HCT116 (cell line): Measurements from ENCODE around the gene ROR2. TPM values are rescaled to one million over a fixed set of nuclear protein-coding genes. Genes with fewer than 3 reads are reported as not detected.

Experiments used
- ATAC-seq: fragments of 200-7000 bp; cut with Tn5 transposase; 2 replicates; pipeline ENCODE4 v1.9.1; 2020; ENCODE audit warnings: mild to moderate bottlenecking, moderate library complexity
- BruUV-seq: library from RNA; stranded (reverse); fragments of 400-500 nt; replicated peaks from 2 replicates; lab custom pipeline; 2021; lab: Mats Ljungman, UMichigan
- CTCF ChIA-PET: fragments of 300-600 bp; sonication (Branson Sonifier 250); formaldehyde crosslinking; loops from one replicate; lab custom pipeline; 2021; ENCODE audit warnings: antibody characterized with exemption; lab: Charles Lee
- POLR2A ChIA-PET: fragments of 300-600, 350-600 bp; sonication (Branson Sonifier 250); formaldehyde crosslinking; loops from one replicate; lab custom pipeline; 2021; ENCODE audit warnings: antibody characterized with exemption; lab: Charles Lee
- RAD21 ChIA-PET, 2 experiments: fragments of 300-600 bp; sonication (Branson Sonifier 250); formaldehyde crosslinking; loops; one replicate each; lab custom pipeline; 2023; ENCODE audit warnings: low total read pairs in 2 of 2; ENCODE audit not compliant: uncharacterized antibody in 2 of 2, unreplicated experiment in 2 of 2, low non-redundant PET in 1 of 2; lab: Charles Lee
- DNase-seq: peaks from one replicate; pipeline ENCODE4 v3.0.0-alpha.2; 2010; ENCODE audit warnings: low read depth, low spot score
- H2AFZ ChIP-seq: fragments of 200-600 bp; shearing (Covaris generic), sonication (generic); 2 replicates; pipeline ENCODE4 v1.6.1; 2017; ENCODE audit warnings: low read depth, mixed run types, mixed read lengths, antibody characterized with exemption, low read length; ENCODE audit not compliant: poor library complexity, severe bottlenecking
- H3K27ac ChIP-seq: 2 replicates; pipeline ENCODE4 v1.5.1; 2012; ENCODE audit warnings: low read depth, low read length
- H3K27me3 ChIP-seq: fragments of 200-600 bp; sonication (generic); 2 replicates; pipeline ENCODE4 v1.6.1; 2016; ENCODE audit warnings: mixed run types, low read length, mixed read lengths; ENCODE audit not compliant: insufficient read depth
- H3K36me3 ChIP-seq, 2 experiments: fragments of 200-500 bp in 1 of 2; fragments of 200-600 bp in 1 of 2; sonication (Bioruptor generic) in 1 of 2; sonication (generic) in 1 of 2; 2 replicates each; pipeline versions ENCODE4 v1.5.1 to v1.6.1; 2014 to 2016; ENCODE audit warnings: low read length in 2 of 2, inconsistent platforms in 1 of 2, mixed read lengths in 1 of 2, mixed run types in 1 of 2; ENCODE audit not compliant: insufficient read depth in 2 of 2, control insufficient read depth in 1 of 2
- H3K4me1 ChIP-seq, 2 experiments: fragments of 200-600 bp in 1 of 2; sonication (generic) in 1 of 2; 2 replicates each; pipeline versions ENCODE4 v1.5.1 to v1.6.1; 2012 to 2017; ENCODE audit warnings: low read length in 2 of 2, inconsistent platforms in 1 of 2, mild to moderate bottlenecking in 1 of 2, mixed read lengths in 1 of 2, mixed run types in 1 of 2, moderate library complexity in 1 of 2; ENCODE audit not compliant: insufficient read depth in 2 of 2, control insufficient read depth in 1 of 2
- H3K4me2 ChIP-seq: fragments of 200-600 bp; sonication (generic); 2 replicates; pipeline ENCODE4 v1.6.1; 2017; ENCODE audit warnings: mixed run types, low read length, mixed read lengths
- H3K4me3 ChIP-seq, 2 experiments: fragments of 200-600 bp in 1 of 2; sonication (generic) in 1 of 2; replicated peaks in 1 of 2; 2 replicates each; pipeline ENCODE4 v1.5.1; 2011 to 2016; ENCODE audit warnings: low read length in 2 of 2, control low read depth in 1 of 2, low read depth in 1 of 2, mild to moderate bottlenecking in 1 of 2, mixed read lengths in 1 of 2, mixed run types in 1 of 2
- H3K79me2 ChIP-seq: fragments of 200-600 bp; sonication (generic); 2 replicates; pipeline ENCODE4 v1.6.1; 2017; ENCODE audit warnings: mild to moderate bottlenecking, mixed run types, low read length, moderate library complexity, mixed read lengths; ENCODE audit not compliant: insufficient read depth
- H3K9ac ChIP-seq: fragments of 200-600 bp; sonication (generic); 2 replicates; pipeline ENCODE4 v1.6.1; 2016; ENCODE audit warnings: low read length, mixed read lengths
- H3K9me2 ChIP-seq: fragments of 200-600 bp; sonication (generic), shearing (Covaris generic); 2 replicates; pipeline ENCODE4 v1.6.1; 2017; ENCODE audit warnings: mixed run types, mild to moderate bottlenecking, moderate library complexity; ENCODE audit not compliant: insufficient read depth
- H3K9me3 ChIP-seq, 2 experiments: fragments of 200-500 bp in 1 of 2; fragments of 200-600 bp in 1 of 2; sonication (Bioruptor generic) in 1 of 2; sonication (generic) in 1 of 2; 2 replicates each; pipeline ENCODE4 v1.6.1; 2014 to 2017; ENCODE audit warnings: low read length in 2 of 2, mixed read lengths in 2 of 2, inconsistent platforms in 1 of 2, low read depth in 1 of 2, mild to moderate bottlenecking in 1 of 2, mixed run types in 1 of 2, moderate library complexity in 1 of 2; ENCODE audit not compliant: control insufficient read depth in 1 of 2, insufficient read depth in 1 of 2
- H4K20me1 ChIP-seq: fragments of 200-600 bp; sonication (generic), shearing (Covaris generic); 2 replicates; pipeline ENCODE4 v1.6.1; 2017; ENCODE audit warnings: mixed run types, mild to moderate bottlenecking, moderate library complexity; ENCODE audit not compliant: insufficient read depth
- EGR1 ChIP-seq: IDR thresholded peaks from 2 replicates; pipeline ENCODE4 v1.6.1; 2012; ENCODE audit warnings: low read depth
- EZH2 ChIP-seq: fragments of 200-600 bp; sonication (generic); IDR thresholded peaks from 2 replicates; pipeline ENCODE4 v1.6.1; 2017; ENCODE audit warnings: antibody characterized with exemption, mixed run types
- FOSL1 ChIP-seq: IDR thresholded peaks from 2 replicates; pipeline ENCODE4 v1.6.1; 2012; ENCODE audit warnings: low read depth
- MAX ChIP-seq: IDR thresholded peaks from 2 replicates; pipeline ENCODE4 v1.6.1; 2012
- POLR2A ChIP-seq: IDR thresholded peaks from 2 replicates; pipeline ENCODE4 v1.7.0; 2011; ENCODE audit warnings: borderline replicate concordance; ENCODE audit not compliant: insufficient read depth, insufficient read length; ENCODE audit errors: extremely low read depth
- ZNF274 ChIP-seq: fragments of 200-500 bp; sonication (Bioruptor generic); IDR thresholded peaks from 2 replicates; pipeline ENCODE4 v1.6.1; 2014; ENCODE audit warnings: mild to moderate bottlenecking, low read depth, low read length, inconsistent platforms
- intact Hi-C: fragments of 100-400 bp; cut with micrococcal nuclease; formaldehyde crosslinking; loops from 2 replicates; pipeline ENCODE4 v1.10.0; 2022
- total RNA-seq: library from RNA; stranded (reverse); gene quantifications from one replicate; pipeline ENCODE4 v1.2.1, GENCODE V29; 2021; ENCODE audit not compliant: unreplicated experiment
- TF ChIP-seq, protein P1 (sequence below): IDR thresholded peaks from 2 replicates; pipeline ENCODE4 v1.6.1; 2012

The ROR2 gene
- total RNA-seq, 1 experiment from 2014 or later, result 15.7 TPM

GRCh38 chr9:91963711-91964240, 13.7 kb upstream of the ROR2 start:
- intact Hi-C loops, result no loop called here
- no peak for DNase-seq
- no TSS peak for BruUV-seq
- H3K4me1 ChIP-seq, result no peaks in the 10 kb centered on the region
- H3K9me2 ChIP-seq, result no peaks in the 10 kb centered on the region
- no peaks in the 10 kb centered on the region for H3K79me2 ChIP-seq
- POLR2A ChIA-PET, result interaction anchor here (1.3 kb wide), 1 partner anchor 9 kb away, joined by 3 read pairs; no protein-coding TSS in a partner anchor
- no peaks in the 10 kb centered on the region for H3K27me3 ChIP-seq
- TF ChIP-seq POLR2A, result no peak
- TF ChIP-seq, all 23 proteins: peak for 0
- no peaks in the 10 kb centered on the region for H3K9me3 ChIP-seq
- H2AFZ ChIP-seq, result no peak overlapping the region
- no peak for ATAC-seq
- H3K9ac ChIP-seq, result no peak overlapping the region
- no peak overlapping the region for H3K27ac ChIP-seq
- ChIA-PET CTCF (interaction anchor here (1.2 to 2.4 kb wide), 2 partner anchors 9 to 12 kb away, joined by 3 to 12 read pairs; no protein-coding TSS in a partner anchor), RAD21 (no interaction called here)
- no peaks in the 10 kb centered on the region for H3K36me3 ChIP-seq
- no peak overlapping the region for H3K4me2 ChIP-seq
- no peak overlapping the region for H3K4me3 ChIP-seq
- H4K20me1 ChIP-seq, result no peaks in the 10 kb centered on the region

DNA sequence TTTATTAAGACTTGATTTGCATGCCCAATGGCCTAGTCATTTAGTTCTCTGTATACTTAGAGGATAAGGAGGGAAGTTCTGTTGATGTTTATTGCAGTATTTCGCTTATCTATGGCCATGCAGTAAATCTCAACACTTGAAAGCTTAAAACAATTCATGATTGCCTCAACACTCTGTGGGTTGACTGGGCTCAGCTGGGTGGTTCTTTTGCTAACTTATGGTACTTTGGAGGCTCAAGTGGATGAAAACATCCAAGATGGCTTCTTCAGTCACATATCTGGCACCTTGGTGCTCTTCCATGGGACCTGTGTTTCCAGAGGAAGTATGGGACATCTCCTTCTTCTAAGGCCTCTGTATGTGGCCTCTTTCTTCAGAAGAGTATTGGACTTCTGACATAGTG, 10.3 kb upstream of the ROR2 start:
- RAD21 ChIA-PET, result no interaction called here
- BruUV-seq, result no TSS peak
- intact Hi-C loops, result no loop called here

More for the DNA sequence above, 10.3 kb upstream of the ROR2 start:
- no peaks in the 10 kb centered on the region for H4K20me1 ChIP-seq
- POLR2A ChIA-PET, result no interaction called here
- H3K9me2 ChIP-seq, result no peaks in the 10 kb centered on the region
- DNase-seq, result no peak
- H3K9ac ChIP-seq, result no peak overlapping the region
- H3K27me3 ChIP-seq, result no peaks in the 10 kb centered on the region
- H3K4me2 ChIP-seq, result no peak overlapping the region
- no peak overlapping the region for H2AFZ ChIP-seq
- peaks cover 0 to under 1% of the 10 kb centered on the region in 2 experiments; a peak in 1 of 4 replicates for H3K4me1 ChIP-seq
- CTCF ChIA-PET, result interaction anchor here (0.6 kb wide), 1 partner anchor 10 kb away, joined by 3 read pairs; the partner anchor contains the start of gene ROR2
- no peak overlapping the region for H3K4me3 ChIP-seq
- H3K79me2 ChIP-seq, result no peaks in the 10 kb centered on the region
- no peaks in the 10 kb centered on the region for H3K36me3 ChIP-seq
- H3K9me3 ChIP-seq, result no peaks in the 10 kb centered on the region
- H3K27ac ChIP-seq, result no peak overlapping the region
- no peak for TF ChIP-seq MAX
- no peak for TF ChIP-seq ZNF274
- no peak for TF ChIP-seq FOSL1
- TF ChIP-seq, protein P1, sequence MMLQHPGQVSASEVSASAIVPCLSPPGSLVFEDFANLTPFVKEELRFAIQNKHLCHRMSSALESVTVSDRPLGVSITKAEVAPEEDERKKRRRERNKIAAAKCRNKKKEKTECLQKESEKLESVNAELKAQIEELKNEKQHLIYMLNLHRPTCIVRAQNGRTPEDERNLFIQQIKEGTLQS, result no peak
- TF ChIP-seq EGR1, result no peak
- TF ChIP-seq EZH2, result no peak
- TF ChIP-seq, all 23 proteins: peak for 0
- ATAC-seq, result no peak
